CD14-positive monocyte (primary cell): ENCODE data around the gene RPTOR. TPM values are rescaled to one million over a fixed set of nuclear protein-coding genes. Genes with fewer than 3 reads are reported as not detected.

Experiments used
- DNase-seq, 3 donors: peaks; one replicate each; pipeline ENCODE4 v3.0.0-alpha.2; 2011 to 2022
- H2AFZ ChIP-seq: 2 replicates; pipeline ENCODE4 v1.6.0; 2012; ENCODE audit warnings: mild to moderate bottlenecking, low read depth, low read length, inconsistent platforms; ENCODE audit not compliant: insufficient read depth, poor library complexity, severe bottlenecking
- H3K27ac ChIP-seq, 2 donors: 1 replicate in 1 of 2; 2 replicates in 1 of 2; pipeline ENCODE4 v1.5.1; 2012 to 2013; ENCODE audit warnings: low read length in 2 of 2, control low read depth in 1 of 2, inconsistent platforms in 1 of 2, low read depth in 1 of 2, mild to moderate bottlenecking in 1 of 2
- H3K27me3 ChIP-seq, 2 donors: one replicate each; pipeline versions ENCODE4 v1.6.0 to v1.6.1; 2011 to 2013; ENCODE audit warnings: low read length in 2 of 2; ENCODE audit not compliant: control insufficient read depth in 2 of 2, insufficient read depth in 2 of 2
- H3K36me3 ChIP-seq, 2 donors: replicated peaks in 1 of 2; 1 replicate in 1 of 2; 2 replicates in 1 of 2; pipeline versions ENCODE4 v1.5.1 to v1.6.1; 2012 to 2013; ENCODE audit warnings: low read length in 2 of 2, control low read depth in 1 of 2, inconsistent platforms in 1 of 2, mild to moderate bottlenecking in 1 of 2; ENCODE audit not compliant: insufficient read depth in 2 of 2, control insufficient read depth in 1 of 2
- H3K4me1 ChIP-seq, 2 donors: 1 replicate in 1 of 2; 2 replicates in 1 of 2; pipeline versions ENCODE4 v1.5.1 to v1.6.1; 2012 to 2013; ENCODE audit warnings: low read length in 2 of 2, control low read depth in 1 of 2, inconsistent platforms in 1 of 2, mild to moderate bottlenecking in 1 of 2, moderate library complexity in 1 of 2; ENCODE audit not compliant: insufficient read depth in 2 of 2, control insufficient read depth in 1 of 2
- H3K4me2 ChIP-seq: replicated peaks from 2 replicates; pipeline ENCODE3; 2012; ENCODE audit warnings: low read length, moderate library complexity, mild to moderate bottlenecking; ENCODE audit not compliant: poor library complexity, severe bottlenecking; ENCODE audit errors: extremely low read depth
- H3K4me3 ChIP-seq, 3 experiments: fragments of 200-600 bp in 1 of 3; sonication (generic) in 1 of 3; replicated peaks in 1 of 3; 1 replicate in 2 of 3; 2 replicates in 1 of 3; pipeline ENCODE4 v1.5.1; 2011 to 2013; ENCODE audit warnings: low read length in 3 of 3, mild to moderate bottlenecking in 3 of 3, control low read depth in 2 of 3, low read depth in 2 of 3, inconsistent platforms in 1 of 3, moderate library complexity in 1 of 3
- H3K79me2 ChIP-seq: 2 replicates; pipeline ENCODE4 v1.6.0; 2012; ENCODE audit warnings: mild to moderate bottlenecking, control low read depth, inconsistent platforms, low read length, moderate library complexity; ENCODE audit not compliant: insufficient read depth
- H3K9ac ChIP-seq: 2 replicates; pipeline ENCODE4 v1.6.0; 2017; ENCODE audit warnings: low read length, mild to moderate bottlenecking; ENCODE audit not compliant: insufficient read depth, poor library complexity, severe bottlenecking
- H3K9me3 ChIP-seq, 2 donors: replicated peaks in 1 of 2; 1 replicate in 1 of 2; 2 replicates in 1 of 2; pipeline versions ENCODE4 v1.5.1 to v1.6.1; 2012 to 2013; ENCODE audit warnings: low read length in 2 of 2, control low read depth in 1 of 2; ENCODE audit not compliant: control insufficient read depth in 1 of 2, insufficient read depth in 1 of 2
- H4K20me1 ChIP-seq: 2 replicates; pipeline ENCODE4 v1.6.0; 2012; ENCODE audit warnings: mild to moderate bottlenecking, low read length, control low read depth, moderate library complexity; ENCODE audit not compliant: insufficient read depth
- H3K27ac Mint-ChIP-seq, 7 donors: one replicate each; pipeline ENCODE4 v1.8.0; 2020; ENCODE audit warnings: mild to moderate bottlenecking in 7 of 7, mixed read lengths in 7 of 7, moderate library complexity in 6 of 7, inconsistent platforms in 2 of 7
- H3K27me3 Mint-ChIP-seq, 3 donors: one replicate each; pipeline ENCODE4 v1.8.0; 2021 to 2022; ENCODE audit warnings: low read depth in 3 of 3, mild to moderate bottlenecking in 3 of 3, mixed read lengths in 3 of 3, moderate library complexity in 3 of 3, inconsistent platforms in 1 of 3
- H3K36me3 Mint-ChIP-seq, 2 donors: one replicate each; pipeline ENCODE4 v1.8.0; 2020; ENCODE audit warnings: mixed read lengths in 2 of 2, inconsistent platforms in 1 of 2, mild to moderate bottlenecking in 1 of 2
- H3K4me1 Mint-ChIP-seq: one replicate; pipeline ENCODE4 v1.8.0; 2020; ENCODE audit warnings: mild to moderate bottlenecking, mixed read lengths
- H3K4me3 Mint-ChIP-seq, 2 donors: one replicate each; pipeline ENCODE4 v1.8.0; 2020; ENCODE audit warnings: mild to moderate bottlenecking in 2 of 2, mixed read lengths in 2 of 2, moderate library complexity in 1 of 2
- H3K9me3 Mint-ChIP-seq, 7 donors: one replicate each; pipeline ENCODE4 v1.8.0; 2020 to 2022; ENCODE audit warnings: mixed read lengths in 7 of 7, mild to moderate bottlenecking in 6 of 7, moderate library complexity in 6 of 7, inconsistent platforms in 2 of 7
- CTCF ChIP-seq: fragments of 200-600 bp; IDR thresholded peaks from one replicate; pipeline ENCODE4 v1.8.0; 2022; ENCODE audit warnings: antibody characterized with exemption, mild to moderate bottlenecking
- WGBS: methylation state at CpG from one replicate; pipeline ENCODE4 v1.1.5; 2013; ENCODE audit warnings: missing lambda C conversion rate; ENCODE audit not compliant: insufficient coverage; 5-methylcytosine and 5-hydroxymethylcytosine counted together
- intact Hi-C, 2 donors: fragments of 100-400 bp; cut with micrococcal nuclease; formaldehyde crosslinking; loops; one replicate each; pipeline versions ENCODE4 v1.15.0 to v1.15.1; 2023
- polyA plus RNA-seq, 3 donors: library from polyadenylated mRNA; depleted of rRNA in 1 of 3; unstranded in 2 of 3; stranded (reverse) in 1 of 3; fragments of 300-500 nt in 2 of 3; fragments of >200 nt in 1 of 3; fragmentation: Illumina TruSeq in 2 of 3; gene quantifications; 1 replicate in 2 of 3; 2 replicates in 1 of 3; pipeline ENCODE4 v1.2.3, GENCODE V29; 2012 to 2021

The RPTOR gene
- polyA plus RNA-seq, 3 donors = 1.1 to 8.7 (median 2.6) TPM

DNA sequence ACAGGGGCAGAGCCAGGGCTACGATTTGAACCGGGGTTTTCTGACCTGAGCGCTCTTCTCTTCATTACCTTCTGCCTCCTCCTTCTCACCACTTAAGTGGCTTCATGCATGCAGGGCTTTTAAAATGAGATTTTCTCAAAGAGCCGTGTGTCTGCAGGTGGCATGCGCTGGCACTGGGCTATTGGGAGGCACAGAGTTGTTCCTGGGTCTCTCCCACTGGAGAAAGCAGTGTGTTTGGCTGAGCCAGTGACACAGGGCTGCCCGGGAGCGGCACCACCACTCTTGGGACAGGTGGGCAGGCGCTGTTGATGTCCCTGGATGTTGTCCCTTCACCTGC lies 228.2 kb downstream of the RPTOR start:
- Histone ChIP-seq H3K27me3 (no peaks in the 10 kb centered on the region), H3K9ac (no peak overlapping the region), H3K79me2 (no peaks in the 10 kb centered on the region), H3K36me3 (peaks cover 7 to 21% of the 10 kb centered on the region in 2 donors), H3K9me3 (no peaks in the 10 kb centered on the region), H2AFZ (no peak overlapping the region), H3K27ac (no peak overlapping the region), H3K4me1 (peaks cover 10 to 16% of the 10 kb centered on the region in 2 donors), H3K4me3 (no peak overlapping the region), H4K20me1 (no peaks in the 10 kb centered on the region), H3K4me2 (no peak overlapping the region)
- intact Hi-C loops = no loop called here
- Mint-ChIP-seq H3K27ac (peak overlapping the region in 1 of 7 donors; percentile 19), H3K36me3 (peaks cover 38 to 47% of the 10 kb centered on the region in 2 donors), H3K4me1 (peaks cover 24% of the 10 kb centered on the region), H3K27me3 (peaks cover 0 to 5% (median 0%) of the 10 kb centered on the region in 3 donors), H3K4me3 (no peak overlapping the region), H3K9me3 (peaks cover 0 to 3% (median 0%) of the 10 kb centered on the region in 7 donors)
- no peak for TF ChIP-seq CTCF
- DNase-seq = no peak
- WGBS = 95% methylated on average over 5 of the region's 8 CpGs

DNA sequence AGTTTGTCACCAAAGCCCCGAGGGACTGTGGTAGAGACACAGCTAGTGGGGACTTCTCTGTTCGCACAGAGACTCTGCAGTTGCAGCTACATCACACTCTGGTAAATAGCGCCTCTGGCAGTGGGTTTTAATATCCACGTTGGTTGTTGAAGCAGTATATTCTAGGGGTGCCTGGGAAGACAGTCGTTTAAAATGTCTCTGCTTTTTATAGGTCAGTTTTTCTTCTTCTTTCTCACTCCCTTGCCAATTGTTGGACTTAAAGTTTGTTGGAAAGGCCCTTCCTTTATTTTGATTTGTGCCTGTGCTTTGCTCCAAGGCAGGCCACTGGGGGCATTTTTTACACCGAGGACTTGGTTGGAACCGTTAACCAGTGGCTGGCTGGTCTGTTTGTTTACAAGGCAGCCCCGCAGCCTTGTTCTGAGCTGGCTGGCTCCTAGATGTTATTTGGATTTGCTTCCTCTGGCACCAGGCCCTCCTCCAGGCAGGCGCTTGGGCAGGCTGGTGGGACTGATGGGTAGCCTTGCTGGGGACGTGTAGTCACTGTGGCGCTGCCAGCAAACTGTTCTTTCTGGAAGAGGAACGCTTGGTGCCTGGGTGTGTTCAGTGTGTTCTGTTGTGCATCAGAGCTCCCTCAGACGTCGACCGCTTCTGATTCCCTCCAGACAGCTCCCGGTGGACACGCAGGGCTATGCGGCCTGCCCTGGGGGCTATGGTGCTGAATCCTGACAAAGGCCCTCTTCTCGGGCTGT lies 228.8 kb downstream of the RPTOR start:
- H3K36me3 Mint-ChIP-seq = peaks cover 43 to 49% of the 10 kb centered on the region in 2 donors
- H3K9ac ChIP-seq = no peak overlapping the region

More for the DNA sequence above, 228.8 kb downstream of the RPTOR start:
- no peaks in the 10 kb centered on the region for H4K20me1 ChIP-seq
- peak overlapping the region in 4 of 7 donors; percentile 24 to 89 (median 74) for H3K27ac Mint-ChIP-seq
- no peaks in the 10 kb centered on the region for H3K9me3 ChIP-seq
- no peak overlapping the region for H3K4me3 Mint-ChIP-seq
- peaks cover 0 to 5% (median 0%) of the 10 kb centered on the region in 3 donors for H3K27me3 Mint-ChIP-seq
- H3K4me1 Mint-ChIP-seq = peaks cover 24% of the 10 kb centered on the region
- H3K27ac ChIP-seq = no peak overlapping the region
- no peak overlapping the region for H3K4me3 ChIP-seq
- 67% methylated on average over 12 of the region's 19 CpGs for WGBS
- no peak overlapping the region for H2AFZ ChIP-seq
- TF ChIP-seq CTCF = no peak
- H3K27me3 ChIP-seq = no peaks in the 10 kb centered on the region
- no peak for DNase-seq
- H3K4me1 ChIP-seq = peaks cover 10 to 16% of the 10 kb centered on the region in 2 donors
- intact Hi-C loops = no loop called here
- H3K4me2 ChIP-seq = no peak overlapping the region
- peaks cover 0 to 3% (median 0%) of the 10 kb centered on the region in 7 donors for H3K9me3 Mint-ChIP-seq
- H3K79me2 ChIP-seq = no peaks in the 10 kb centered on the region
- H3K36me3 ChIP-seq = peaks cover 7 to 21% of the 10 kb centered on the region in 2 donors
